ENCODE data around the gene SLC35C1. TPM values are rescaled to one million over a fixed set of nuclear protein-coding genes. Genes with fewer than 3 reads are reported as not detected.

SLC35C1 gene
- total and polyA plus RNA-seq, 2 of the 13 experiments (the other 11 are each of a cell fraction or from before 2014, with no cell fraction given) = 2.9 to 7.0 TPM

GRCh38 chr11:45848654-45849081 is 43.7 kb downstream of the SLC35C1 start (continued):
- TF ChIP-seq ONECUT2 (CRISPR knock-in tag; IDR thresholded peaks at IDR 0.05) = peak; percentile 28; the same call in 1 of the 2 replicates
- TF ChIP-seq ZNF629 (CRISPR knock-in tag; conservative IDR thresholded peaks at IDR 0.05) = peak; percentile 34; the same call in 1 of the 2 replicates
- TF ChIP-seq THAP9 (CRISPR knock-in tag; IDR thresholded peaks at IDR 0.05; ENCODE audit: borderline replicate concordance) = no peak
- TF ChIP-seq YEATS4 (CRISPR knock-in tag; IDR thresholded peaks at IDR 0.05; ENCODE audit: borderline replicate concordance) = no peak
- TF ChIP-seq THRA (CRISPR knock-in tag; IDR thresholded peaks at IDR 0.05; ENCODE audit: borderline replicate concordance) = peak; percentile 57; the same call in 1 of the 2 replicates
- peak; percentile 37 for TF ChIP-seq HNF4A (CRISPR knock-in tag; IDR thresholded peaks at IDR 0.05)
- TF ChIP-seq MIER2 (CRISPR knock-in tag; IDR thresholded peaks at IDR 0.05) = peak; percentile 14; the same call in 1 of the 2 replicates
- TF ChIP-seq ELF3 (CRISPR knock-in tag; IDR thresholded peaks at IDR 0.05) = peak; percentile 40; the same call in 1 of the 2 replicates
- TF ChIP-seq ZEB1 (IDR thresholded peaks at IDR 0.05; ENCODE audit: insufficient replicate concordance, low read depth) = peak; percentile 39
- TF ChIP-seq PAXIP1 (CRISPR knock-in tag; conservative IDR thresholded peaks at IDR 0.05) = peak; percentile 58
- 0 out of 2 replicates have a peak, but pooled peaks have one; percentile 45 for TF ChIP-seq ZKSCAN1 (IDR thresholded peaks at IDR 0.05; ENCODE audit: low read length)
- TF ChIP-seq SOX13 (IDR thresholded peaks at IDR 0.05) = peak; percentile 51
- TF ChIP-seq SOX13 (CRISPR knock-in tag; conservative IDR thresholded peaks at IDR 0.05 in 1 of 2, IDR thresholded peaks at IDR 0.05 in 1 of 2) = peak in 1 of 2 experiments; percentile 79; a peak in 2 of 4 replicates
- peak; percentile 62 for TF ChIP-seq HHEX (CRISPR knock-in tag; IDR thresholded peaks at IDR 0.05)
- 0 out of 2 replicates have a peak, but pooled peaks have one; percentile 33 for TF ChIP-seq ZNF605 (CRISPR knock-in tag; IDR thresholded peaks at IDR 0.05)
- TF ChIP-seq IKZF5 (CRISPR knock-in tag; IDR thresholded peaks at IDR 0.05) = 0 out of 2 replicates have a peak, but pooled peaks have one; percentile 49
- TF ChIP-seq MTA1 (CRISPR knock-in tag; IDR thresholded peaks at IDR 0.05; ENCODE audit: borderline replicate concordance) = no peak
- TF ChIP-seq ZFY (CRISPR knock-in tag; IDR thresholded peaks at IDR 0.05) = peak; percentile 25; the same call in 1 of the 2 replicates
- TF ChIP-seq TSC22D2 (CRISPR knock-in tag; IDR thresholded peaks at IDR 0.05; ENCODE audit: borderline replicate concordance) = no peak
- TF ChIP-seq ZNF773 (CRISPR knock-in tag; IDR thresholded peaks at IDR 0.05; ENCODE audit: borderline replicate concordance) = no peak
- TF ChIP-seq EED (CRISPR knock-in tag; IDR thresholded peaks at IDR 0.05) = no peak
- peak; percentile 55 for TF ChIP-seq RARA (CRISPR knock-in tag; IDR thresholded peaks at IDR 0.05)
- no peak for TF ChIP-seq ZSCAN22 (CRISPR knock-in tag; IDR thresholded peaks at IDR 0.05)

Measured in HepG2 (cell line).